Pancreas (tissue), 10 donors: Measurements from ENCODE around the gene TMEM150A. TPM values are rescaled to one million over a fixed set of nuclear protein-coding genes. Genes with fewer than 3 reads are reported as not detected.
A peak's percentile ranks its signal among the peaks of the same experiment; 100 is the strongest.
"Not testable (repeated sequence)": the region's sequence is repeated elsewhere in the genome, so short reads cannot be mapped to it uniquely, and the experiment has no call there.

Source experiments
- ATAC-seq, 4 donors: fragments of 200-7000 bp; cut with Tn5 transposase; one replicate each; pipeline versions ENCODE4 v1.8.0 to v1.9.1; 2020; ENCODE audit warnings: mild to moderate bottlenecking in 4 of 4, moderate library complexity in 4 of 4
- DNase-seq, 6 donors: peaks; one replicate each; pipeline ENCODE4 v3.0.0-alpha.2; 2020
- FAIRE-seq: peaks from 2 replicates; lab custom pipeline; 2012; peaks lifted over from hg19 to GRCh38; lab: Jason Lieb, UNC
- H3K27ac ChIP-seq, 4 donors: fragments of 200-600 bp; sonication (generic); 1 replicate in 3 of 4; 2 replicates in 1 of 4; pipeline versions ENCODE4 v1.5.0 to v1.8.0; 2020
- H3K27me3 ChIP-seq, 4 donors: fragments of 200-600 bp; one replicate each; pipeline ENCODE4 v1.8.0; 2021
- H3K36me3 ChIP-seq, 3 donors: fragments of 200-600 bp; sonication (generic) in 1 of 3; one replicate each; pipeline versions ENCODE4 v1.5.0 to v1.8.0; 2020 to 2021
- H3K4me1 ChIP-seq, 3 donors: fragments of 200-600 bp; one replicate each; pipeline ENCODE4 v1.8.0; 2021
- H3K4me3 ChIP-seq, 4 donors: fragments of 200-600 bp; sonication (generic) in 2 of 4; one replicate each; pipeline versions ENCODE4 v1.5.0 to v1.8.0; 2020 to 2021
- H3K9me3 ChIP-seq, 4 donors: fragments of 200-600 bp; one replicate each; pipeline ENCODE4 v1.8.0; 2021
- WGBS, 2 donors: extraction: QIAGEN DNeasy Blood & Tissue Kit; methylation state at CpG; one replicate each; pipeline ENCODE4 v1.1.7; 2013; 5-methylcytosine and 5-hydroxymethylcytosine counted together
- intact Hi-C, 3 donors: fragments of 100-400 bp; cut with DNase I; formaldehyde crosslinking; loops; one replicate each; pipeline versions ENCODE4 v1.11.1 to v1.14.2; 2022
- polyA plus RNA-seq, 2 donors: library from polyadenylated mRNA; stranded (reverse); fragments of 200-250 nt; gene quantifications; one replicate each; pipeline ENCODE4 v1.2.3, GENCODE V29; 2013
- total RNA-seq, 6 donors: library from RNA; stranded (reverse); fragmentation: NEBNext Ultra II Directional in 4 of 6; extraction: Animal tissue kit (Norgen Biotek cat#: 25700) in 4 of 6; gene quantifications; one replicate each; pipeline versions ENCODE4 v1.2.1 to v1.2.4, GENCODE V29; 2021 to 2023
- TF ChIP-seq, protein P1 (sequence below), 4 donors: fragments of 200-600 bp; sonication (generic) in 3 of 4; IDR thresholded peaks; one replicate each; pipeline versions ENCODE4 v1.5.0 to v1.8.0; 2021; ENCODE audit warnings: antibody characterized with exemption in 4 of 4
- donor health status: healthy with polysubstance abuse.
- donor health status: DM: no; HTN: no; CAD: no; lungs with moderate emphysema.
- donor health status: DM: no; HTN: no; CAD: no.
- donor health status: control.
- donor health status: control.
- donor health status: Bipolar disorder and iron deficiency.
- donor health status: DM: yes; HTN: yes; CAD: no.
- donor health status: DM: no; HTN: no; CAD: no.
- donor health status: DM: no; HTN: no; CAD: no.
- donor health status: DM: yes; HTN: yes; CAD: no.

Gene TMEM150A
- total and polyA plus RNA-seq, 8 donors = 14.8 to 47.6 (median 18.3) TPM

DNA sequence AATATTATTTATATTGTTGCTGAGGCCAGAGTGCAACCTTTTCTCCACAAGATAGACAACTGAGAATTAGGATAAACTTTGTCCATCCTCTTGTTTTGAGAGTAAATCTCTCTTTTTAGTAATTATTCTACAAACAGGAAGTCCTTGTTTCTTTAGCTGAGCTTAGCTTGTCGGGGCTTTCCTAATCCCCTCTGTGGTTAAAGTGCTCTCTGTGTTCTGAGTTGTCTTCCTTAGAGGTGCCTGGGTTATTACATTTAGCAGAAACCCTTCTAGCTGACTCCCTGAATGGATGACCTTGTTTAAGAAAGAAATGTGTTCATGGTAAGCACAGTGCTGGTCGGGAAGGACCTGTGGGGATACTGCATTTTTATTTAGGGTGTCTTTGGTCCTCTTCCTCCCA is 26.2 kb upstream of the TMEM150A start:
- DNase-seq (no peak), ATAC-seq (no peak), FAIRE-seq (no peak)
- no peak overlapping the region for H3K27ac ChIP-seq
- no peak overlapping the region for H3K4me3 ChIP-seq
- peaks cover 0 to 87% (median 26%) of the 10 kb centered on the region in 3 donors for H3K36me3 ChIP-seq
- no peaks in the 10 kb centered on the region for H3K9me3 ChIP-seq
- TF ChIP-seq, protein P1, sequence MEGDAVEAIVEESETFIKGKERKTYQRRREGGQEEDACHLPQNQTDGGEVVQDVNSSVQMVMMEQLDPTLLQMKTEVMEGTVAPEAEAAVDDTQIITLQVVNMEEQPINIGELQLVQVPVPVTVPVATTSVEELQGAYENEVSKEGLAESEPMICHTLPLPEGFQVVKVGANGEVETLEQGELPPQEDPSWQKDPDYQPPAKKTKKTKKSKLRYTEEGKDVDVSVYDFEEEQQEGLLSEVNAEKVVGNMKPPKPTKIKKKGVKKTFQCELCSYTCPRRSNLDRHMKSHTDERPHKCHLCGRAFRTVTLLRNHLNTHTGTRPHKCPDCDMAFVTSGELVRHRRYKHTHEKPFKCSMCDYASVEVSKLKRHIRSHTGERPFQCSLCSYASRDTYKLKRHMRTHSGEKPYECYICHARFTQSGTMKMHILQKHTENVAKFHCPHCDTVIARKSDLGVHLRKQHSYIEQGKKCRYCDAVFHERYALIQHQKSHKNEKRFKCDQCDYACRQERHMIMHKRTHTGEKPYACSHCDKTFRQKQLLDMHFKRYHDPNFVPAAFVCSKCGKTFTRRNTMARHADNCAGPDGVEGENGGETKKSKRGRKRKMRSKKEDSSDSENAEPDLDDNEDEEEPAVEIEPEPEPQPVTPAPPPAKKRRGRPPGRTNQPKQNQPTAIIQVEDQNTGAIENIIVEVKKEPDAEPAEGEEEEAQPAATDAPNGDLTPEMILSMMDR (IDR thresholded peaks at IDR 0.05) = no peak
- 80 to 87% methylated on average over 2 of the region's 2 CpGs for WGBS, 2 donors
- no peaks in the 10 kb centered on the region for H3K4me1 ChIP-seq
- intact Hi-C loops = no loop called here
- H3K27me3 ChIP-seq = no peaks in the 10 kb centered on the region

DNA sequence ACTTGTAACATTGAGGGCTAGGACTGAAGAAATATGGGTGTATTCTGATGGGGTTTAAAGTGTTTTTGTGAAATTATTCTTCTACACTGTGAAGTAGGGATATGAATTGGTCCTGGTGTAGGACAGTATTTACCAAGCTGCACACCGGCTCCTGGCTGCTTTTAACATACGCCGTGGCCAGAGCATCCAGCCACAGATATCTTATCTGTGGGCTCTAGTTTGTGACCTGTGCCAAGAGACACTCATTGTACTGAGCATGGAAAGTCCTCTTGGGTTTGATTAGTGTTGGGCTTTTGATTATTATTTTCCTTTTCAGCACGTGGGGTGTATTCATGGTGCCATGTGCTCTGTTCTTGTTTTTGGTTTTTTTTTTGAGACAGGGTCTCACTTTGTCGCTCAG is 21.5 kb upstream of the TMEM150A start:
- Histone ChIP-seq H3K4me3 (no peak overlapping the region), H3K27me3 (no peaks in the 10 kb centered on the region), H3K36me3 (peaks cover 0 to 91% (median 45%) of the 10 kb centered on the region in 3 donors), H3K9me3 (no peaks in the 10 kb centered on the region), H3K4me1 (no peaks in the 10 kb centered on the region), H3K27ac (no peak overlapping the region)
- TF ChIP-seq, protein P1 (IDR thresholded peaks at IDR 0.05) = no peak
- WGBS, 2 donors = 64 to 67% methylated on average over 5 of the region's 5 CpGs
- DNase-seq = no peak
- no peak for FAIRE-seq
- intact Hi-C loops = no loop called here
- ATAC-seq = no peak

DNA sequence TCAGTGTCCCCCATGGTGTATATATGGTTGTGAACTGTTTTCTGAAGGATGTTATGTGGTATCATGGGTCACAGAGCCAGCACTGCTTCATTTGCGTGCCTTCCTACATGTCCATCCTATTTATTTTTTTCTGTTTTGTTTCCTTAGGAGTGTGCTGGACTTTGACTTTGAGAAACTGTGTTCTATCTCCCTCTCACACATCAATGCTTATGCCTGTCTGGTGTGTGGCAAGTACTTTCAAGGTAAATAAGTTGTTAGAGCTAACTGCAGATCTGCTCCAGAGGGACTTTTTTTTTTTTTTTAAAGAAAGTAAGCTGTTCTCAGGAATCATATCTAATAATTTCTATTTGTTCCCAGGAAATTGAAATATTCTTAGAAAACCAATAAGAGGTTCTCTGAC is 18.8 kb upstream of the TMEM150A start:
- ATAC-seq = no peak
- Histone ChIP-seq H3K4me3 (no peak overlapping the region), H3K27me3 (no peaks in the 10 kb centered on the region), H3K36me3 (peaks cover 0 to 69% (median 45%) of the 10 kb centered on the region in 3 donors), H3K27ac (no peak overlapping the region), H3K9me3 (no peaks in the 10 kb centered on the region), H3K4me1 (peaks cover 5 to 11% (median 6%) of the 10 kb centered on the region in 3 donors)
- peak in 1 of 6 donors; percentile 4 for DNase-seq
- FAIRE-seq = no peak
- TF ChIP-seq, protein P1 (IDR thresholded peaks at IDR 0.05) = no peak
- intact Hi-C loops = no loop called here
- 94 to 95% methylated on average over 1 of the region's 1 CpG for WGBS, 2 donors

DNA sequence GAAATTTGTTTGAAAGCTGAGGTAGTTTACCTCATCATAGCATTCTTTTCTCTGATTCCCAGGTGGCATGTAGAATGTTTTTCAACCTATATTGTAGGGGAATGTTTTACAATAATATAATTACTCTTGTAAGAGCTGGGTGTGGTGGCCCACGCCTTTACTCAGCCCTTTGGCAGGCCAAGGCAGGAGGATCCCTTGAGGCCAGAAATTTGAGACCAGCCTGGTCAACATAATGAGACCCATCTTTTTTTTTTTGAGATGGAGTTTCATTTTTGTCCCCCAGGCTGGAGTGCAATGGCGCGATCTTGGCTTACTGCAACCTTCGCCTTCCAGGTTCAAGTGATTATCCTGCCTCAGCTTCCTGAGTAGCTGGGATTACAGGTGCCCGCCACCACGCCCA is 17.1 kb upstream of the TMEM150A start:
- H3K36me3 ChIP-seq = peaks cover 0 to 52% (median 30%) of the 10 kb centered on the region in 3 donors
- H3K4me3 ChIP-seq = no peak overlapping the region
- WGBS, 2 donors = 94 to 96% methylated on average over 6 of the region's 6 CpGs
- peaks cover 5 to 11% (median 9%) of the 10 kb centered on the region in 3 donors for H3K4me1 ChIP-seq
- FAIRE-seq (no peak), DNase-seq (peak in 1 of 6 donors; percentile 8), ATAC-seq (no peak)
- TF ChIP-seq, protein P1 (IDR thresholded peaks at IDR 0.05) = no peak
- no peak overlapping the region for H3K27ac ChIP-seq
- H3K9me3 ChIP-seq = no peaks in the 10 kb centered on the region
- no peaks in the 10 kb centered on the region for H3K27me3 ChIP-seq
- intact Hi-C loops = no loop called here

DNA sequence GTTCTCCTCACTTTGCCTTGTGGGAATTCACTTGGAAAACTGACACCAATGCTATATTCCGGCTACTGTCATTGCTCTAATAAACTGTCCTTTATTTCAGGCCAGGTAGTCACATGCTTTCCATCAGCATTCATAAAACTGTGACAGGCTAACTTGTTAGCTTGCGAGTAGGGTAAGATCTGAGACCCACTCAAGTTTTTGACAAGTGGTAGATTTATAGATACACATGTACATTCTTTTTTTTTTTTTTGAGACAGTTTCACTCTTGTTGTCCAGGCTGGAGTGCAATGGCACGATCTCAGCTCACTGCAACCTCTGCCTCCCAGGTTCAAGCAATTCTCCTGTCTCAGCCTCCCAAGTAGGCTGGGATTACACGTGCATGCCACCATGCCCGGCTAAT is 15.2 kb upstream of the TMEM150A start:
- H3K27ac ChIP-seq, H3K27me3 ChIP-seq, intact Hi-C loops, DNase-seq, H3K4me3 ChIP-seq, H3K9me3 ChIP-seq, ATAC-seq, FAIRE-seq: not testable (repeated sequence)
- Histone ChIP-seq H3K36me3 (peaks cover 0 to 33% (median 14%) of the 10 kb centered on the region in 3 donors), H3K4me1 (peaks cover 5 to 11% (median 9%) of the 10 kb centered on the region in 3 donors)
- 77 to 79% methylated on average over 5 of the region's 5 CpGs for WGBS, 2 donors
